ENCODE results near the gene UBXN1. TPM values are rescaled to one million over a fixed set of nuclear protein-coding genes. Genes with fewer than 3 reads are reported as not detected.
"Not testable (repeated sequence)": the region's sequence is repeated elsewhere in the genome, so short reads cannot be mapped to it uniquely, and the experiment has no call there.

Gene UBXN1
- total RNA-seq, 1 donor from 2014 or later: 98.0 TPM

DNA sequence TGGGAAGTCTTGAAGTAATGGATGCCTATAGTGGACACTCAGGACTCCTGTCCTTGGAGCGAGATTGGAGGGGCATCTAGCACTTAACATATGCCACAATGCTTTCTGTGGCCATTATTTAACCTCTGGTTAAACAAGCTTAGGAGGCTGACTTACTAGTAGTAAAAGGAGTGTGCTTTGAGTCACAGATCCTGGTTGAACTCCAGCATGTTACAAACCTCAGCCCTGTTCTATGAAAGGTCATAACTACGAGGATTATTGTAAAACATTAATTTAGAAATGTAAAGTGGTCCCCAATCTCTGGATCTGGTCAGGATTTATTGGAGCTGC, 5.7 kb downstream of the UBXN1 start:
- no peak for DNase-seq (ENCODE audit: low spot score)

- peak; percentile 88 for DNase-seq (ENCODE audit: low spot score)
Measured at GRCh38 chr11:62671608-62672389, 7.1 kb downstream of the UBXN1 start, which contains the start of the genes LBHD1 and UQCC3. Gene LBHD1, minus strand, starts transcription at chr11:62672267. Its CDS starts 2,236 bp downstream, at chr11:62670031. Gene UQCC3, plus strand, starts transcription at chr11:62671673. Its CDS starts 73 bp downstream, at chr11:62671746.

GRCh38 chr11:62671236-62671607, 7.7 kb downstream of the UBXN1 start:
- DNase-seq (ENCODE audit: low spot score): no peak

DNA sequence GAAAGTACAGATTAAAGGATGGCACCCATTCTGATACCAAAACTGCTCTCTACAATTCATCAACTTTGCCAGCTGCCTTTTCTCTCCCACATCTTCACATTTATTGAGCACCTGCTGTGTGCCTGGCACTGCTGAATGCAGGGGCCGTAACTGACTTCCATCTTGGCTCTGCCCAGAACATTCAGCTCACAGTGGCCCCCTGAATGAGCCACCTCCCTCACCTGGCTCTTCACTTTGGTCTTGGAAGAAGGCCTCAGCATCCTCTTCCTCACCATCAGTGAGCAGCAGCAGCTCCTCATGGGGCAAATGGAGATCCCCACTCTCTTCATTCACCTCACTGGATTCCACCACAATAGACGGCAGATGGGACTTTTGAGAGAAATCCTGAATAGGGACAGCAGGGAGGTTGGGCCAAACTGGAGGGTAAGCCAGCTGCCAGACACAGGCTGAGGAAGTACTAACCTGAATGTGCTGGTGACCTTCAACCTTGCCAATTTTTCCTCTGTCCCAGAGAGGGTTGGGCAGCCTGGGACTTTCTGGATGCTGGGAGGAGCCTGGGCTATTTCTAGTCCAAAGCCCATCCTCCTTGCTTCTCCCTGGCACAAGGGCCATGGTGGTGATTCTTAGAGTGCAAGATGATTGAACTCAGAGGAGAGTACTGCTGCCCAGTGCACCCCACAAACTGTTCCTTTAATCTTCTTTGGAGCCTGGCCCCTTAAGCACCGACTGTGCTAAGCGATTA, 9.3 kb downstream of the UBXN1 start:
- DNase-seq (ENCODE audit: low spot score): no peak

GRCh38 chr11:62667460-62667859, 11.4 kb downstream of the UBXN1 start:
- DNase-seq (ENCODE audit: low spot score): no peak

DNA sequence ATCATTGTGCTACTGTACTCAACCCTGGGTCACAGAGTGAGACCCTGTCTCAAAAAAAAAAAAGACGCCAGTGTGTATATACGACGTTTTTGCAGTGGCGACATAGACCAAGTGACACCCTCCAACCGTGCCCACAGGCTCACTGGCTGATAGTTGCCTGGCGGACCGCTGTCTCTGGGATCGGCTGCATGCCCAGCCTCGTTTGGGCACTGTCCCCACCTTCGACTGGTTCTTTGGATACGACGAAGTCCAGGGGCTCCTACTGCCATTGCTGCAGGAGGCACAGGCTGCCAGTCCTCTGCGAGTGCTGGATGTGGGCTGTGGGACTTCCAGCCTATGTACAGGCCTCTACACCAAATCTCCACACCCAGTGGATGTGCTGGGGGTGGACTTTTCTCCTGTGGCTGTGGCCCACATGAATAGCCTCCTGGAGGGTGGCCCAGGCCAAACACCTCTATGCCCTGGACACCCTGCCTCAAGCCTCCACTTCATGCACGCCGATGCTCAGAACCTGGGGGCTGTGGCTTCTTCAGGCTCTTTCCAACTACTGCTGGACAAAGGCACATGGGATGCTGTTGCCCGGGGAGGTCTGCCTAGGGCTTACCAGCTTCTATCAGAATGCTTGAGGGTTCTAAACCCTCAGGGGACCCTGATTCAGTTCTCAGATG, 12.5 kb downstream of the UBXN1 start:
- no peak for DNase-seq (ENCODE audit: low spot score)

DNA sequence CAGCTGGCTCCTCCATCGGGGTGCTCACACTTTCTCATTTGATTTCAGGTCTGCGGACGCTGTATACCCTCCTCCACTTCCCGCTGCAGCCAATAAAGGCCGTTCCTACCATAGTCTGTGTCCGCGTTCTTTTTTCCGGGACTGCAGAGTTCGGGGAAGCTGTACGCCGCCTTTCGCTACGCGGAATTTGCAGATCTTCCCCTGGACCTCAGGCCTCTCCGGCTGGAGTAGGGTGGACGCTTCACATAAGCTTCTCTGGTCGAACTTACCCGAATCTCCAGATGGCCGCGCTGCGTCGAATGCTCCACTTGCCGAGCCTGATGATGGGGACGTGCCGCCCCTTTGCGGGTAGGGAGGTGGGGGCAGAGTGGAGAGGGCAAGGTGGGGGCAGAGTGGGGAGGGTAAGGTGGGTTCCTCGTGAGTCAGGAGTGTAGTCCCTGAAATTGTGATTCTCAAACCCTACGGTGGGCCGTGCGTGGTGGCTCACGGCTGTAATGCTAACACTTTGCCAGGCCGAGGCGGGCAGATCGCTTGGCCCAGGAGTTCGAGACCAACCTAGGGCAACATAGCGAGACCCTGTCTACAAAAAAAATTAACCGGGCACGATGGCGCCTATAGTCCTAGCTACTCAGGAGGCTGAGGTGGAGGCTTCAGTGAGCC, 13.1 kb downstream of the UBXN1 start:
- peak; percentile 74 for DNase-seq (ENCODE audit: low spot score)

- DNase-seq (ENCODE audit: low spot score): peak; percentile 96
Measured at GRCh38 chr11:62665075-62665598, 13.7 kb downstream of the UBXN1 start, which contains the start of the genes C11orf98 and CSKMT. Gene C11orf98, minus strand, starts transcription at chr11:62665210. Its CDS starts 41 bp downstream, at chr11:62665169. Gene CSKMT, plus strand, starts transcription at chr11:62665312. Its CDS starts 568 bp downstream, at chr11:62665880.

DNA sequence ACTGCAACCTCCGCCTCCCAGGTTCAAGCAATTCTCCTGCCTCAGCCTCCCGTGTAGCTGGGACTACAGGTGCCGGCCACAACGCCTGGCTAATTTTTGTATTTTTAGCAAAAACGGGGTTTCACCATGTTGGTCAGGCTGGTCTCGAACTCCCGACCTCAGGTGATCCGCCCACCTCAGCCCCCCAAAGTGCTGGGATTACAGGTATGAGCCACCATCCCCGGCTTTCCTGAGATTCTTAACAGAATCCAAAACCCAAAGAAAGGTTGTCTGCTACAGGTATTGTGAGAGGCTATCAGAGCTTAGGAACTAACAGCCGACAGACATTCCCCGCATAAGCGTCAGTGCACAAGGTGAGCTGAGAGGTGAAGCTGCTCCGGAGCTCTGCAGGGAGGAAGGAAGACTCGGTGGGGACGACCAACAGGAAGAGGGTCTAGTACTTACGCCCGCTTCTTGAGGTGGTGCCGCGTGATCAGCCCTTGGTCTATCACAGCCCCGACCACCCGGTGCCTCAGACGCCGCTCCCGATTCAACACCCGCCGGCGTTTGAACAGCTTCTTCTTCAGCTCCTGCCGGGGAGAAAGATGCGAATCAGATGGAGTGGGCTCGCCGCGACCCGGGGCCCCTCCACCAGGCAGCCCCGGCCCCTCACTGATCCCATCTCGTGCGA, 14.3 kb downstream of the UBXN1 start:
- DNase-seq (ENCODE audit: low spot score): no peak

DNA sequence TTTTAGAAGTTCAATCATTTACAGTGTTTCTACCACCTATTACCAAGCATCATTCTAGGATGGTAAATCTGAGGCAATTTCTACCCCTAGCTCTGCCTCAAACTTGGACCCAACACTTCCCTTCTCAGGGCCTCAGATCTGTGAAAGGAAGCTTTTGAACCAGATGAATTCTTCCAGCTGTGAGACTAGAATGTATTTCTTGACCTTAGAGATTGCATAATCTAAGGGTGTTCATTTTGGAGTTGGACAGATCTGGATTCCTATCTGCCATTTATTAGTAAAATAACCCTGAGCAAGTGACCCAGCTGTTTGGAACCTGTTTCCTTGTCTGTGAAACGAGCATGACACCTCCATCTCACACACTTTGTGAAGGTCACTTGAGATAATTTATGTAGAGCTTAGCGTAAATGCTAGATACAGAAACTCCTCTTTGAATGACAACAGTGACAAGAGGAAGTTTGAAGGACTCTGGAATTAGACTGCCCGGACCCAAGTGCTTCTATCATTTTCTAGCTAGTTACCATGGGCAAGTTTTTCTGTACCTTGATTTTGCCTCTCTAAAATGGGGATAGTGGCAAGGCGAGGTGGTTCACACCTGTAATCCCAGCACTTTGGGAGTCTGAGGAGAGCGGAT, 22.0 kb downstream of the UBXN1 start:
- no peak for DNase-seq (ENCODE audit: low spot score)

DNA sequence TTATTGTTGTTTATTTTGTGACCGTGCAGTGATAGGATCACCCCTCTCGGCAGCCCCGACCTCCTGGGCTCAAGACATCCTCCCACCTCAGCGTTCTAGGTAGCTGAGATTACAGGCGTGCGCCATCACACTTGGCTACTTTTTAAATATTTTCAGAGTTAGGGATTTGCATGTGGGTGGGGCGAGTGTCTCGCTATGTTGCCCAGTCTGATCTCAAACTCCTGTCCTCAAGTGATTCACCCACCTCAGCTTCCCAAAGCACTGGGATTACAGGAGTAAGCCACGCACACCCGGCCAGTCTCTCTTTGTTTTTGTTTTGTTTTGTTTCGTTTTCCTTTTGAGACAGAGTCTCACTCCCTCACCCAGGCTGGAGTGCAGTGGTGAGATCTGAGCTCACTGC, 24.6 kb downstream of the UBXN1 start:
- DNase-seq (ENCODE audit: low spot score): no peak

DNA sequence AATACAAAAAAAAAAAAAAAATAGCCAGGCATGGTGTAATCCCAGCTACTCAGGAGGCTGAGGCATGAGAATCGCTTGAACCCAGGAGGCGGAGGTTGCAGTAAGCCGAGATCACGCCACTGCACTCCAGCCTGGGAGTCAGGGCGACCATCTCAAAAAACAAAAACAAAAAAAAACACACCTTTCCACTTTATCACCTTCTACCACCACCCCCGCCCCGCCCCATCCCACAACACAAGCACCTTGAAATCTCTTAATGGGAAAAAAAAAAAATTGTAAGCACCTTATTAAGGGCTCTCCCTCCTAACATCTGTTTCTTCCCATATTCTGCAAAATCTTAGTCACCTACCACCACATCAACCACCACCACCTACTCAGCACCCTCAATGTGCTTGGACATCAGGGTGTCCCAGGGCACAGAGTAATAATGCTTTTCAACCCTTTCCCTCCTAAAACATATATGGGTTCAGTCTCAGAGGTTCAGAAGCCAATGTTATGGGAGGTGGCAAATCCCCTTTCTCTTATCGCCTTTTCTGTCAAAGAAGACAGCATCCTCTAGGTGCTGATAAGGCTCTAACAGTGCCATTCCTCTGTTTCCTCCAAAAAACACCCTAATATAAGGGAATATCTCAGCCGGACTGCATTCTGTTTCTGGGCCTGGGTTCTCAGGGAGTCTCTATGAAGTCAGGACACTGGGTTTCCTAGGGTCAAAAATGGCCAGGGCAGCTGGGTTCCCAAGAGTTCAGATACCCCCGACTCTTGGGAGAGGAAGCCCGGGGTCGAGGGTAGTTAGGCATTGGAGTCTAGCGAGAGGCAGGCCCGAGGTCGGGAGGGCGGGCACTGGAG, 26.5 kb downstream of the UBXN1 start:
- no peak for DNase-seq (ENCODE audit: low spot score)

DNA sequence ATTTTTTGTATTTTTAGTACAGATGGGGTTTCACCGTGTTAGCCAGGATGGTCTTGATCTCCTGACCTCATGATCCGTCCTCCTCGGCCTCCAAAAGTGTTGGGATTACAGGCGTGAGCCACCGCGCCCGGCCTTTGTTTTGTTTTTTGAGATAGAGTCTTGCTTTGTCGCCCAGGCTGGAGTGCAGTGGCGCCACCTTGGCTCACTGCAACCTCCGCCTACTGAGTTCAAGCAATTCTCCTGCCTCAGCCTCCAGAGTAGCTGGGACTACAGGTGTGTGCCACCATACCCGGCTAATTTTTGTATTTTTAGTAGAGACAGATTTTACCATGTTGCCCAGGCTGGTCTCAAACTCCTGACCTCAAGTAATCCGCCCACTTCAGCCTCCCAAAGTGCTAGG, 28.6 kb downstream of the UBXN1 start:
- DNase-seq (ENCODE audit: low spot score): not testable (repeated sequence)

- no peak for DNase-seq (ENCODE audit: low spot score)
Measured at GRCh38 chr11:62649486-62649885, 29.4 kb downstream of the UBXN1 start.

- no peak for DNase-seq (ENCODE audit: low spot score)
Measured at GRCh38 chr11:62648967-62649364, 29.9 kb downstream of the UBXN1 start.

GRCh38 chr11:62648185-62648966, 30.5 kb downstream of the UBXN1 start:
- DNase-seq (ENCODE audit: low spot score): no peak

- DNase-seq (ENCODE audit: low spot score): no peak
Measured at GRCh38 chr11:62647609-62648005, 31.3 kb downstream of the UBXN1 start.

DNA sequence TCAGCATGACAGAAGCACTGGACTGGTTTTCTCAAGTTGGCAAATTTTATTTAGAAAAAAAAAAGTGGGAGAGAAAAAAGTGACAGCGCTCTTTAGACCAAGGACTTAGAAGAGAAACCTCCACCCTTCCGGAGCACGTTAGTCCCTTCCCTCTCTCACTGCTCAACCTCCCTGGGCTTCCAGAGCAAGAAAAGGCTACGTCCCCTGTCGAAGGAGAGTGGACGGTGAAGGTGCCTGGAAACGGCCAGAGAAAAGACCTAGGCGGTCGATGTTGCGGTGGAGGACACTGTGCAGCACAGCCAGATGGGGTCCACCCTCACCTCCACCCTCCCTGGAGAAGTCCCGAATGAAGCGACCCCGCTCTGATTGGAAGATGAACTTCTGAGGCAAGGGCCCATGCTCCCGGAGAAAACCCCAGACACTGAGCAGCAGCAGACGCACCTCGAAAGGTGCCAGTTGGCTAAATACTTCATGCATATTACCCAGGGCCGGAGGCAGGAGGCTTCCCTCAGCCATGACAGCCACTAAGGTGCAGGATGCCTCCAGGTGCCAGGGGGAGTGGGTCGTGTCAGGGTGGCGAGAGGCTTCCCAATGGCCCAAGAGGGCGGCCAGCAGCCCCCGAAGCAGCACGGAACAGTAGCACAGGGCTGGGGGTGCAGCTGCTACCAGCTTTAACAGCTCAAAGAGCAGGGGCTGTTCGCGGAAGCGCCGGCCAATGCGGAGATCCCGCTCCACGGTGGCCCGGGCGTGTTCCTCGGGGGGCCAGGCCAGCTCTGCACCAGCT, 31.9 kb downstream of the UBXN1 start:
- DNase-seq (ENCODE audit: low spot score): no peak
